Measurements from ENCODE around the gene GPC6.
"Not testable (repeated sequence)": the region's sequence is repeated elsewhere in the genome, so short reads cannot be mapped to it uniquely, and the experiment has no call there.

The GPC6 gene

DNA sequence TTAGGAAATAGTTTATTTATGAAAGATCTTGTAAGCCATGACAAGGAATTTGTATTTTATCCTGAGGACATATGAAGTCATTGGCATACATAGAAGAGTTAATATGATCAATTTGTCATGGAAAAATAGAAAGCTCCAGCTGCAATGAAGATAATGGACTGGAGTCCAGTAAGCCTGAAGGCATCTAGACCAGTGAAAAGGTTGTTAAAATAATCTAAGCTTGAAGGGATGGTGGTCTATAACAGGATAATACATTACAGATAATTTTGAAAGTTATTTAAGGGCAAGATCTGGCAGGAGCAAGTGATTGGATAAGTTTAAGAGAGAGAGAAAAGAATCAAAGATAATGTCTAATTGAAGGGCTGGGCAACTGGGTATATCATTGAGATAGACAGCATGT lies 224.2 kb downstream of the GPC6 start:
- no peak for DNase-seq

DNA sequence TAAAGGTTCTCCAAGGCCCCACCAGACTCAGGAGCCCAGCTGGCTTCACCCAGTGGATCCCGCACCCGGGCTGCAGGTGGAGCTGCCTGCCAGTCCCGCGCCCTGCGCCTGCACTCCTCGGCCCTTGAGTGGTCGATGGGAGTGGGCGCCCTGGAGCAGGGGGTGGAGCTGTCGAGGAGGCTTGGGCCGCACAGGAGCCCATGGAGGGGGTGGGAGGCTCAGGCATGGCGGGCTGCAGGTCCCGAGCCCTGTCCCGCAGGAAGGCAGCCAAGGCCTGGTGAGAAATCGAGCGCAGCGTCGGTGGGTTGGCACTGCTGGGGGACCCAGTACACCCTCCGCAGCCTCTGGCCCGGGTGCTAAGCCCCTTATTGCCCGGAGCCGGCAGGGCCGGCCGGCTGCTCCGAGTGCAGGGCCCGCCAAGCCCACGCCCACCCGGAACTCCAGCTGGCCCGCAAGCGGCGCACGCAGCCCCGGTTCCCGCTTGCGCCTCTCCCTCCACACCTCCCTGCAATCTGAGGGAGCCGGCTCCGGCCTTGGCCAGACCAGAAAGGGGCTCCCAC lies 228.1 kb downstream of the GPC6 start:
- DNase-seq, result not testable (repeated sequence)

DNA sequence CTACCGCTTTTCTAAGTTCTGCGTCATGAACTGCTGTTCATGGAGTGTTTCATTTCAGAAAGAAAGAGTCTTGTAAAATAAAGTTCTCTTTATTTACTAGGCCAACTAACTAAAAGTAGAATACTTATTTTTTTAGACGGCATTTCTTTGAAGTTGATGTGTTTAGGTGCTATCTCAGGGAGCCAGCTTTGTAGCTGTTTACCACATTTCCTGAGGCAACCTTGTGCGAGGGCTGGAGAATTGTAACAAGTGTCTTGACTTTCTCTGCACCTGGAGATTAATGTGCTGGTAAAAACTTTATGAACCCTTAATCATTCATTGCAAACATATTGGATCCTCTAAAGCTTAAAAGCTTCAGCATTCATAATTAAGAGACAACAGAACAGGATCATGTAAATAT lies 229.3 kb downstream of the GPC6 start:
- DNase-seq, result no peak

DNA sequence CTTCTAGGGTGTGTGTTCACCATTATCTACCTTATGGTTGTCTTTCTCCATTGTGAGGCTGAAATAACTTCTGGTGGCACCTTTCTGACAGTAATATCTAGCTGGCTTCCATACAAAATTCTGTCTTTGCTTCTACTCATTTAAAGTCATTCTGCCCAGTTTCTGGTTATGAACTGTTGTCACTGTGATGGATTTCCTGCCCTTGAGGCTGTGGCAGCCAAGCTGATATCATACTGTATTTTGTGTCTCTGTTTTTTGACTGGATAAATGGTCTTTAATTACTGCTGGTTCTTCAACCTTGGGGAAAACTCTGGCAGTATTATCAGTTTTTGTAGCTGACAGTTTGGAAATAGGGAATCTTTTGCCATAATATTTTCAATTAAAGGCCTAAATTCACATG lies 233.4 kb downstream of the GPC6 start:
- no peak for DNase-seq

DNA sequence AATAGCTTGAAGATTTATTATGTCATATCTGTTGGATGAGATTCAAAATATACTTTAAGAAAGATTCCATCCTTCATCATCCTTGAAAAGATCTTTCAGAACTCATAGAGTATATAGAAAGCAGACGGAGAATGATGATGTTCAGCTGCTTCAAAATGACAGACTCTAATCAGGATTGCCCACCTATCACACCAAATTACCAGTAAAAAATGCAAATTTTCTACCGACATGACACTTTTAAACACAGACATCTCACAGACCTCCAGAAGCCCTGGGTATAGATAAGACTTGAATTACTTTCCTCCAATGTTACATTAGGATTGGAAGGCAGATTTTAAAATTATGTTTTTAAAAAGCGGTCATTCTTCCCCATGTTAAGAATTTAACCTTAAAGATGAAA lies 235.5 kb downstream of the GPC6 start:
- DNase-seq, result no peak

DNA sequence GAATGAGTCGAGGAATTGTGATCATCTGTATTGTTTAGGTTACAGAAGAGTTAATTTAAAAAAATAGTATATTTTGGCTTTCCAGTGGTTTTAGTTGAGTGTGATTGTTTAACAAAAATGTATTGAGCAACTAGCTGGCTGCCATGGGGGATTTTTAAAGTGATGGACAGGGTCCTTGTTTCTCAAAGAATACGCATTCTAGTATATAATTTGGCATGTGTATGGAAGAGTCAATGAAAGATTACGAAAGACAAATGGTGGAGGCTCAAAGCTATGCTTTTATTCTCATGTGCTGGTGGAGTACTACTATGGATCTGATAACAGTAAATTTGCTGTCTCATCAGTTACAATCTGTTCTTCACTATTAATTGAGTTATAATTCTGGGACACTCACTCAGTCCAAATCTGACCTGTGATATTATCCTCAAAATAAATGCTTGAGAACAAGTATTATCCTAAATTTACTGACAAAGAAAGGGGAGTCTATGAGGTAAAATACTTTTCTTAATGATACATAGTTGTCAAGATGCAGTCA lies 240.0 kb downstream of the GPC6 start:
- DNase-seq, result no peak

DNA sequence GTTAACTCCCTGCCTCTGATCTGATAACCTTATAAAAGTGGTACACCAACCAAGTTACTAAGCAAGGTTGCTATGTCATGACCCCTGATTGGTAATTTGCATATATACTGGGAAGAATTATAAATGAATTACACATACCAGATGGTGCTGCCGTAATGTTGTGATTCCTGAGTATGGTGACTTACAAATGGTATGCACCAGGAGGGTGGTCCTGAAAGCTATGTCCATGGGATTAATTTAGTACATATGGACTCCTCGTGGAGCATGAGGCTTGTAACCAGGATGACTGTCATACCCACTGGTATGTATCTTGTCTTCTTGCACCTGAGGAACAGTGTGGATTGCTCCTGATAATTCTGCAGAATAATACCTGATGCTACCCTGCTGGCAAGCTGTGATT lies 240.6 kb downstream of the GPC6 start:
- DNase-seq, result no peak

DNA sequence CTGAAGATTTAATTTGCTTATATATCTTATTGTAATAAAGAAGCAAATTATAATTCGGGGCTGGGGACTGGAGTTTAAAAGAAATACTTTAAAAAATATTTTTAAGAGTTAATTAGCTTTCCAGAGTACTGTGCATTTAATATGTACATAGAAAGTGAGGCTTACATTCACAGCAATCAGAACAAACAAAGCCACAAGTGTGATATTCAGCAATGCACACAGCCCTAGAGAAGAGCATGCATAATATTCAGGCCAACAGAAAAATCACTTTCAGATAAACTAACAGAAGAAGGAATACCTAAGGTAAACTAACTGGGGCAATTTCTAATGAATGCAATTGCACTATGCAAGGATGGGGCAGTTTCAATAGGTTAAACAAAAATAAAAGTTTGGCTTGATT lies 241.8 kb downstream of the GPC6 start:
- DNase-seq, result no peak

DNA sequence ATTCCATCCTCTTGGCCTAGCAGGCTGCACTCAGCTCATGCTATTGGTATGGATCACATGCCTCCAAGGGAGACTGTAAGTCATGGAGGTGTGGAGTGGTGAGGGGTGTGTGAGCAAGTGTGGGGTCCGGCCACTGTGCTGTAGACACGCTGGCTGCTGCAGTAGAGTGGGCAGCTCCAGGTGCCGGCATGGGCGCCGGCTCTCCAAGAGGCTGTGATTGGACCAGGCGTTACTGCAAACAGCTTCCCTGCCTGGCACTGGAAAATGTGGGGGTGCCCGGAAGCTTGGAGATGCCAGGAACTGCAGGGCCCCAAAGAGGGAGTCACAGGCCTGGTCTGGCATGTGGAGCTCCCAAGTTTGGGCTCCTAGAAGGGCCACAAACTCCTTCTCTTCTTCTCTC lies 245.7 kb downstream of the GPC6 start:
- DNase-seq, result no peak

DNA sequence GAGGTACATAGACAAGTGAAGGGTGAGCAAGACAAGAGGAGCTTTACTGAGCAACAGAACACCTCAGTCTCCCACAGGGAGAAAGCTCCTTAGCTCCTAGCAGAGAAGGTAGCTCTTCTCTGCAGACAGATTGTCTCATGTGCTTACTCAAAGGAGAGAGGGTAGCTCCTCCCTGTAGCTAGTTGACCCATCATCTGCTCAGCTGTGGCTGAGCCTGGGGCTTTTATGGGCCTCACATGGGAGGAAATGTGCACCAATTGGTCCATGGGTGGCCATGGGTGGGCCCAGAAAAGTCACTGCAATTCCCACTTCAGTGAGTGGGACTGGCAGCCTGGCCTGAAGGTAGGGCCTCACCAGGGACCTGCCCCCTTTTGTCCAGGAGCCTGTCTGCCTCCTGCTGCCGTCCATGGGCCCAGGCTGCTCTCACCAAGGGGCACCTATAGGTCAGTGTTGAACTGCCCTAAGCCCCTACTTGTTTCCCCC lies 246.2 kb downstream of the GPC6 start:
- no peak for DNase-seq

DNA sequence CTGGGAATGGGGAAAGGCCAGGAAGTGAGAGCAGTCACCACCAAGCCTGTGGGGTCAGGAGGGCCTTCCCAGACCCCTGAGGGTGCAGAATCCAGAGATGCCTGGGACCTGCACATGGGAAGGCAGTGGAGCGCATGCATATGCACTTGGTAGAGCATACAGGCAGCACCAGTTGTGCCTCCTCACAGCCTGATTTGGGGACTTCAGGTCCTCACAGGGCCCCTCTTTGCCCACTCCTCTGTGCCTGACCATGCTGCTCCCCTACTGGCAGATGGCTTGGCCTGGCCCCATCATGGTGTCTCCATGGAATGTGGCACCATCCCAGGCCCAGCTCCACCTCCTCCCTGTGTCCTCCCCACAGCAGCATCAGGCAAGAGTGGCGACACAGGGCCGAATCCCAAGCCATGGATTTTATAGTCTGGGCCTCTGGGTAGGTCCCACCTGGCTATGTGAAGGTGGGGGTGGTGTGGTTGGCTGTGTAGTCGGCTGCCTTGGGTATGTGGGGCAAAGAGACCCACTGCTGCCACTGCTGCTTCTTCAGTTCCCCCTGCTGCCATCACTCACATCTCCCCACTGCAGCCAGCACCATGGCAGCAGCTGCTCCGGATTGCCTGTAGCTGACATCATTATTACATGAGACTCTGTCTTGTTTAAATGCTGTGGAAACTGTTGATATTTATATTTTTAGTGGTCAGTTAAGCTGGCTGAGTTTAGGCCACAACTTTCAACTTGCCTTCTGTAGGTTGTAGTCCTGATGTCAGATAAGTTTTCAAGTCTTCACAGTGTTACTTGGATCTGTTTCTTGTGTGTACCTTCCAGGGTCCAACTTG lies 247.0 kb downstream of the GPC6 start:
- DNase-seq, result no peak

DNA sequence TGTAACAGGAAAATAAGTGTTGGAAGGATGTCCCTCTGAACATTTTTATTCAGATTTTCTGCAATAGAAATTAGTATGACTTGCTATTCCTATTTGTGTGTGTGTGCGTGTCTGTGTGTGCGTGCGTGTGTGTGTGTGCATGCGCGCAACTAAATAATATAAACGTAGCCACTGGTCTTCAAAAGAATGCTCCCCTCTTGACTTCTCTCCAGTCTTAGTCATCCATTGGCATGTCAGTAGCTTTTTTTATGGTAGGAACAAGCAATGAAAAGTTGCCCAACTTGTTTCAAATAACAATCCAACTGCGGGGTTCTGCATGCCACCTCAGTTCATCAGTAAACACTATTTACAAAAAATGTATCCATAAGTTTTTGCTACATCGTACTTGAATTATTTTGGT lies 249.6 kb downstream of the GPC6 start:
- no peak for DNase-seq

DNA sequence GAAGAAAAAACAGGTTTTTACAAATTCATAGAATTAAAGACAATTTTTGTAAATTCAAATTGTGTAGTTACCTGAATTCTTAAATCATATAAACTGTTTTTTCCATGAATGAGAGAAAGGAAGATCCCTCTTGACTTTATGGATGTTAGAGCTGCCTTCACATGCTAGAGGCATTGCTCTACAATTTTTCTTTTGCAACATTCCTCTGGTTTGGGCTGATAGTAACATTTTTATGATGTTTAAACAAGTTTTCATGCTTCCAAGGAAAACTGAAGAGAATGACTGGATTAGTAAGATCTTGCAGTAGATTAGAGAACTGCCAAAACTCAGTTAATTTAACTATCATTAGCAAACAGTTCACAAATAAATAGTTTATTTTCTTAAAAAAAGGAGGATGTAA lies 250.6 kb downstream of the GPC6 start:
- no peak for DNase-seq

DNA sequence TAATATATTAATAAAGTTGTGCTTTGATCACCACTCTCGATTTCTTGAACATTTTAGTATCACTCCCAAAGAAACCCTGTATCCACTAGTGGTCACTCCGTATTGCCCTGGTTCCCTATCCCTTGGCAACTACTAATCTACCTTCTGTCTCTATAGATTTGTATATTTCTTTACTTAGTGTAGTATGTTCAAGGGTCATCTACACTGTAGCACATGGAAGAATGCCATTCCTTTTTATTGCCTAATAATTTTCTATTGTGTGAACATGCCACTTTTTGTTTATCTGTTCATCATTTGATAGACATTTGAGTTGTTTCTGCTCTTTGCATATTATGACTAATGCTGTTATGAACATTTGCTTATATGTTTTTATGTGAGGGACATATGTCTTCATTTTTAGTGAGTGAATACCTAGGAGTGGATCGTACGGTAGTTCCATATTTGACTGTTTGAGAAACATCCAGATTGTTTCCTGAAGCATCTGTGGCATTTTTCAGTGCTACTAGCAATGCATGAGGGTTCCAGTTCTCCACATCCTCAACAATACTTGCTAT lies 254.0 kb downstream of the GPC6 start:
- DNase-seq, result no peak

DNA sequence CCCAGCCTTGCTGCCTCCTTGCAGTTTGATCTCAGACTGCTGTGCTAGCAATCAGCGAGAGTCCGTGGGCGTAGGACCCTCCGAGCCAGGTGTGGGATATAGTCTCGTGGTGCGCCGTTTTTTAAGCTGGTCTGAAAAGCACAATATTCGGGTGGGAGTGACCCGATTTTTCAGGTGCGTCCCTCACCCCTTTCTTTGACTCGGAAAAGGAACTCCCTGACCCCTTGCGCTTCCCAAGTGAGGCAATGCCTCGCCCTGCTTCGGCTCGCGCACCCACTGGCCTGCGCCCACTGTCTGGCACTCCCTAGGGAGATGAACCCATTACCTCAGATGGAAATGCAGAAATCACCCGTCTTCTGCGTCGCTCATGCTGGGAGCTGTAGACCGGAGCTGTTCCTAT lies 269.5 kb downstream of the GPC6 start:
- not testable (repeated sequence) for DNase-seq

DNA sequence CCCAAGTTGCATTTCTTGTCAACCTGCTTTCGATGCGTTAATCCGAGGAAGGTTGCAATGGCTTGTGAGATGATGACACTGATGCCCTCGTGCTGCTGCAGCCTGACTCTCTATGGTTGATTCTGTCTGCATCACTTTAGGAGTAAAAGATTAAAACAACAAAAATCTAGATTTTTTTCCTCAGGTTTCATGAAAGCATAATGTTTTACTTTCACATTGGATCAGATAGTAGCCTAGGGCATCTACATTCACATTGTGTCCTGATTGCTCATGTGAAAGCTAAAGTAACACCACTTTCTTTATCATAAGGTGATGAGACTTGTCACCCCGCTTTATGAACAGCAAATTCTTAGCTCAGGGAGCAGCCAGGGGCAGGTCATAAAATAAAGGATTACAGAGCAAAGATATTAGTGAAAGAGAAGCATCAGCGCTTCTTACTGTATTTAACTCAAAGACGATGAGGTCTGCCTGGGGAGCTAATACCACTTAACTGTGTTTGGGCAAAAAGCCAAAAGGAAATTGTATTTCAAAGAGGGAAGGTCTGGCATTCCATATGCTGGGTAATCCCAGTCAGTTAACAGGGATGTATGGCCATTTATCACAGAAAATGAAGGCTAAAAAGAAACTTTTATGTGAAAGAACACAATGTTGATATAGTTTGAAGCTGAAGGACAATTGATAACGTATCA lies 270.5 kb downstream of the GPC6 start:
- no peak for DNase-seq

DNA sequence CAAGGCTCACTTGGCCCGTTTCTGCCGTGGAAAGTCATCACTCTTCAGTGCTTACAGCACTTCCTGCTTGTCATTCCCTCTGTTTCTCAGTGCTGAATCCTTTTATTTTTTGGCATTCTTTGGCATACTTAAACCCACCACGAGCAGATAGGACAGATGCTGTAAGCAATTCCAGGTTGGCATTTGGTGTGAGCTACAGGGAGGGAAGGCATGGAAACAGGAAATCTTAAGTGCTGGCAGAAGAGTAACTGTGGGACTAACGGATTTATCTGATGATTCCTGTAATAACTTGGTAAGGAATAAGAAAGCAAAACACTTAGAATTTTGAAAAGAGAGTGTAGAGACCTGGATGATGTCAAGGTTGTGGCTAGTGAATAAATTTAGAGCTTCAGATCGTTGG lies 273.4 kb downstream of the GPC6 start:
- DNase-seq, result no peak

DNA sequence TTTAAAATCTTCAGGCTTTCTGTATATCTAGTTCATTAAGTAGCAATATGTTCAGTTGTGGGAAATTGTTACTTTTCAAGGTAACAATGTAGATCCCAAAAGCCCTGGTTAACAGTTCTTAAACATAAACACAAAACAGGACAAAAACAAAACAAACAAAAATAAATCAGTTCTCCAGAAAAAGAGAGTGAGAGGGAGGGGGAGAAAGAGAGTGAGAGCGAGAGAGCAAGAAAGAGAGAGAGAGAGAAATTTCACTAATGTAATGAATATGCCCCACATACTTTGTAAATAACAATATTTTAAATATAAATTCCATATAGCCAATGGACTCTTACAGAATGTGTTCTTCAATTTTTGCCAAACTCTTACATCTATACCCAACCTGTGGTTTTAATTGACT lies 275.5 kb downstream of the GPC6 start:
- DNase-seq, result no peak

DNA sequence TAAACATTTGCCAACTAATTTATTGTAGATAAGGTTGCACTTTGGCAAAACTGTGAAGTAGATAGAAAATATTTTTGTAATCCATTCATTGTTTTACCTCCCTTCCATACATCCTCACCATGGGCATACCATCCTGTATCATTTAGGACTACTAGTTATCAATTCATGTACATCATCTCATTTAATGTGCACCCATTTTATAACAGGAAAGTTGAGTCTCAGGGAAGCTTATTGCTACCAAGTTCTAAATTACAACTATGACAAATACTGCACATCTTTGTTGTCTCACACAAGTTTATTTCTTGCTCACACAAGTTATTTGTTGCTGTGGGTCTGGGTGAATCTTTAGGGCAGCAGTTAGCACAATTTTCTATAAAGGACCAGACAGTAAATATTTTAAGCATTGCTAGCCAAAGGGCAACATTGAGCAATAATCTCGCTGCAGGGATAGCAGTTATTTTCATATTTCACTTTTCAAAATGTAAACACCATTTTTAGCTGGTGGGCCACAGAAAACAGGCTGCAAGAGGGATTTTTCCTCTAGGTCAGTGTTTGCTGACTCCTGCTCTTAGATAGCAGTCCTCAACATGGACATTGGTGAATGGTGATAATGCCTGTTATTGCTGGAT lies 276.5 kb downstream of the GPC6 start:
- no peak for DNase-seq

DNA sequence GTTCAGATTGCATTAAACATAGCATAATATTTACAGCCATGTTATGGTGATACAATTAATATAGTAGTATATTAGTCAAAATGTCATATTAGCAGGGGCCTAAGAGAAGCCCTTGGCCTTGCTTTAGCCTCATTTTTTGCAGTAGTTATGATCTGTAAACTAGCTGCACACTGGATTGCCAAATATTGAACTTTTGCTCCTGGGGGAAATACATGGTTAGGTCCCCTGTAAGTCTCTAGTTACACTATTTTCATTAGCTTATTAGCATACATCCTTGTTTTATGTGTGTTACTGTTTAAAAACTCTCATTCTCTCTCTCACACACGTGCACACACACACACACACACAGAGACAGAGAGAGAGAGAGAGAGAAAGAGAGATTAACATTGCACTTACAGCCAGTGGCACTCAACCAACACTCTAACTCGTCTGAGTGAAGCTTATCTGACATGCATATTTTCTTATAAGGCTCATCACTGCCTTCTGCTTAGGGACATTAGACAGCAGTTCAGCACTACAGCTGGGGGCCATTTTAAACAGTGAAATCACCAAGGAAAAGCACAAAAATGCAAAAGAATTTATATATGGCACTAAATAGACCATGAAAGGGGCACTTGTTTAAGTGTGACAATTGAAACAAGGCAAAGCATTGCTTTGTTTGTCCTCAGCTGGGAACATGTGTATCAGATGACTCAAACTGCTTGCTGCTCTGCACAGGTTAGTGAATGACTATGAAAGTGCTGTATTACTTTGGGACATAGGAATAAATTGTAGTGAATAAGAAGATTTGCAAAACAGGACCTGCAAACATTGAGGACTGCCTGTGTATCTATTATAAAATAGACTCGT lies 278.7 kb downstream of the GPC6 start:
- DNase-seq, result no peak

DNA sequence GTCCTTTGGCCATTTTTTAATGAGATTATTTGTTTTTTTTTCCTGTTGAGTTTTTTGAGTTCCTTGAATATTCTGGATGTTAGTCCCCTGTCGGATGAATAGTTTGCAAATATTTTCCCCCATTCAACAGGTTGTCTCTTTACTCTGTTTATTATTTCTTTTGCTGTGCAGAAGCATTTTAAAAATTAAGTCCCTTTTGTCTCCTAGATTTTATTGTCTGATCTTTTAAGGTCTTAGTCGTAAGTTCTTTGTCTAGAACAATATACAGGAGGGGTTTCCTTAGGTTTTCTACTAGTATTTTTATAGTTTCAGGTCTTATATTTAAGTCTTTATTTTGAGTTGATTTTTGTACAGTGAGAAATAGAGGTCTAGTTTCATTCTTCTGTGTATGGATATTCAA lies 284.4 kb downstream of the GPC6 start:
- no peak for DNase-seq

DNA sequence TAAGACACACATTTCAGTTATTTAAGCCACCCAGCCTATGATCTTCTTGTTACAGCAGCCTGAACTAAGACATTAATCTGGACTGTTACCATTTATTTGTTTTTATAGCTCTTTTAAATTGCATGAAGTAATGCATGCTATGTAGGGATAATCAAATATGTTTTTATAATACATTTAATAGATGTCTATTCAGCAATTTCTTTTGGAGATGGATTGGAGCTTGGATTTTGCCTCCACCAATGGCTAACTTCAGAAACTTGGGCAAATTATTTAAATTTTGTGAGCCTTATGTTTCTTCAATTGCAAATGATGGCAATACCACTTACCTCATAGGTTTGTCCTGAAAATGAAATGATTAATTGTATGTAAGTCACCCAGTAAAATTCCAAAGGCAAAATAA lies 288.7 kb downstream of the GPC6 start:
- no peak for DNase-seq

Data from amniotic stem cell (primary cell).